Stimulated activated CD4-positive, alpha-beta T cell treated with anti-CD3 and anti-CD28 coated beads, TNF-alpha, amount 100 ng/mL, for 24 hours (primary cell): ENCODE data around the gene SFT2D2.

ENCODE experiments used
- DNase-seq, 3 experiments: peaks; one replicate each; pipeline ENCODE4 v3.0.0-alpha.2; 2020; ENCODE audit warnings: low read depth in 3 of 3

The SFT2D2 gene

GRCh38 chr1:168265596-168265995, 39.8 kb downstream of the SFT2D2 start:
- no peak for DNase-seq

DNA sequence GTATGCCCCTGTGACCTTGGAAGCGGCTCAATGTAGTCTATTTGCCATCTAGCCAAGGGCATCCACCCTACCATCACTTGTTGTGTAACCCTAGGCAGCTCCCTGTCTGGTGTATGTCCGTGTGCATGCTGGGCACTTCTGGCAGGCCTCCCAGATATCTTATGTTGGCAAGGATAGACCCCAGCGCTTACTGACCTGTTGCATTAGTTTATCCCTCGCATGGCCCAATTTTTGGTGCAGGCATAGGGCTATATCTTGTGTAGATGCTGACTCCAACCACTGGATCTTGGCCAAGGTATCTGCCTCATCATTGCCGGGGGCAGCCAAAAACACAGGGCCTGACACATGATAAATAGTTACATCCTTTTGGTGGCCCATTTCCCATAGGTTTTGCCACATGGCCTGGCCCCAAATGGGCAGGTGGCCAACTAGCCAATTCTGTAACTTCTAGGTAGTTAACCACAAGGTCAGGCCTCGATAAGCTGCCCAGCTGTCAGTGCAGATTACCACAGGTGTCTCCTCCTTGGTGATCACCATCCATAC, 40.9 kb downstream of the SFT2D2 start:
- DNase-seq = no peak

GRCh38 chr1:168271636-168272035, 45.8 kb downstream of the SFT2D2 start:
- DNase-seq = no peak

GRCh38 chr1:168273575-168273974, 47.8 kb downstream of the SFT2D2 start:
- no peak for DNase-seq

GRCh38 chr1:168279253-168279652, 53.4 kb downstream of the SFT2D2 start:
- DNase-seq = no peak

DNA sequence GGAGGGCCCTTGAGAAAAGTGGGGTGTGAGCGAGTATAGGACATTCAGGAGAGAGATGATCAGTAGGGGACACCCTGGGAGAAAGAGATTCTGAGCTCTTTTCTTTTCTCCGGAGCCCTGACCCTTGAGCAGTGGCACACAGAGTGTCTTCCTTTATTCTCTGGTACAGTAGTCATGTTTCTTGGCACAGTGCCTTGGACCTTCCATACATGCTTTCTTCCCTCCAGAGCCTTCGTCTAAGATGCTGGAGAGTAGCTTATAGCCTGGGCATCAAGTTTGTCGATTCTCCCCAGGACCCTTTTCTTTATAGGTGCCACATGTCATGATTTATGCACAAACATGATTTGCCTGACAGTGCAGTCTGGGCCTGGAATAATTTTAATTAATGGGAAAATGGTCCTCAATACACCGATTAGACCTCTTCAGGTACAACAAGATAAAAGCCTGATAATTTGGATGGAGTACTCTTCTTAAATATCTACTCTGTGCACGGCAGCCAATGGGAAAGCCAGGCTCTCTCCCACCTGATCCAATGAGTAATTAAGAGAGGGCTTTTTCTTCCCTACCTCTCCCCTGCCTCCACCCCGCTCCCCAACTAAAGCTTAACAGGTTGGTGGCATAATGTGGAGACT, 54.6 kb downstream of the SFT2D2 start, which contains the start of gene TBX19:
Gene TBX19 (plus strand): TSS at position 582 of the 632 bp plus-strand sequence. CDS start 214 bp downstream, outside the sequence.
- no peak for DNase-seq

DNA sequence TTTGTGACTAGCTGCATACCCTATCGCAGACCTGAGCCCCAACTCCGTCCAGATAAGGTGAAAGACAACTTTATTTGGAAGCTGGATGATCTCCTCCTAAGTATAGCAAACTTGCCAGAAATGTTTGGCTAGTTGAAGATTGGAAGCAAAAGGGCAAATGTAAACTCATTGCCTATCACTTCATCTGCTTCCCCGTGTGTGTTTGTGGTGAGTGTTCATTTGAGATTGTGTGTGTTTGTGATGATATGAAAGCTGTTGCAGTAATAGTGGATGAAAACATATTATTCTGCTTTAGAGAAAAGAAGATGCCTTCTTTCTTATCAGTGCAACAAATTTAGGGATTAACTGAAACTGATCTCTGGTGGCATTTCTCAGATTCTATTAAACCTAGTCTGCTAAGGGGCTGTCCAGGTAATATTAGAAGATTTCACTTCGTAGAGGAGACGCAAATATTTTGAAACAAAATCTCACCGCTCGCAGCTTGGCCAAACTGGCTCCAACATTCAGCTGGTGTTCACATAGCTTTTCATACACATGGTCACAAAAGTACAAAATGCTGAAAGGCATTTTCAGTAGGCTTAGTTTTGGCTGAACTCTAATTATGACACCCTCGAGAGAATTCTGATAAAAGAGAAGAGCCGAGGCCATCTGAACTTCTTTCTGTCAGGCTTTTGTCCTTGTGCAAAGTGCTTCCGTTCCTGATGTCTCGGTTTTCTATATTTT, 56.0 kb downstream of the SFT2D2 start:
- no peak for DNase-seq

DNA sequence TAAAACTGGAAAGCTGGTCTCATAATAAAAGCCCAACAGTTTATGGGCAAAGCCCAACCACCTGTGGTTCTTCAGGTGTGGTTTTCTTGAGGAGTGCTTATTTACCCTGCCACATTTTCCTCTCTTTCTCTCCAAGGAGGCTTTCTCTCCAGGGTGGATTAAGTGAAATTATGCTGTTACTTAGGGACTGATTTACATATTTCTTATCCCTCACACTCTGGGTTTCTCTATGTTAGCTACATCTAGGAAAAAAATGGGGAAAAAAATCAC, 59.7 kb downstream of the SFT2D2 start:
- DNase-seq = no peak

- DNase-seq = no peak
Observed at GRCh38 chr1:168285971-168286927, 60.4 kb downstream of the SFT2D2 start.

DNA sequence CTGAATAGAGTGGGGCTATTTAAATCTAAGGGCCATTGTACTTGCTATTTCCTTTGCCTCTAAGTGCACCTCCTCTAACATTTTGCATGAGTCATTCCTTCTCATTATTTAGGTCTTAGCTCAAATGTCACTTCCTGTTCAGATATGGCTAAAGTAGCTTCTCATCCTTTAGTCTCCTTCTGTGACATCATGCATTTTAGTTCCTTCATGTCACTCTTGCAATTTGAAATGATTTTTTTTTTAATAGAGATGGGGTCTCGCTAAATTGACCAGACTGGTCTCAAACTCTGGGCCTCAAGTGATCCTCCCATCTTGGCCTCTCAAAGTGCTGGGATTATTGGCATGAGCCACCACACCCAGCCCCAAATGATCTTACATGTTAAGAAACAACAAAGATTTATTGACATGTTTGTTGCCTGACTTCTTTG, 61.4 kb downstream of the SFT2D2 start:
- no peak for DNase-seq

GRCh38 chr1:168288311-168289052, 62.7 kb downstream of the SFT2D2 start:
- DNase-seq = no peak

GRCh38 chr1:168291222-168291837, 65.5 kb downstream of the SFT2D2 start:
- DNase-seq = no peak

DNA sequence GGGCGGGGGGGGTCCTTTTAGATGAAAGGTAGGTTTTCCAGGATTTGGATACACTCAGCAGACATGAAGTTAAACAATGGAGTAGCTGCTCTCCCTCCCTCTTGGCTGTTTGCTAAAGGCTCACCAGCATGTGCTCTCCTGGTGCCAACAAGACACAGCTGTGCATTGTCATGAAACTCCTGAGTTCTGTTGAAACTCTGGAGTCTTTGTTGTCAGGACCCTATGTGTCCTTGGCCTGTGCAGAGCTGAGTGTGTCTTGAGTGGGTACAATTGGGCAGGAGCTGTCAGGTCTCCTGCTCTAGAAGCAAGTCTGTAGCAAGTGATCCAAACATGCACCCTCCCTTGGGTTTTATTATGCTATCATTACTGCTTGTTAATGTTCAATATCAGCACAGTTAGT, 67.6 kb downstream of the SFT2D2 start:
- no peak for DNase-seq

DNA sequence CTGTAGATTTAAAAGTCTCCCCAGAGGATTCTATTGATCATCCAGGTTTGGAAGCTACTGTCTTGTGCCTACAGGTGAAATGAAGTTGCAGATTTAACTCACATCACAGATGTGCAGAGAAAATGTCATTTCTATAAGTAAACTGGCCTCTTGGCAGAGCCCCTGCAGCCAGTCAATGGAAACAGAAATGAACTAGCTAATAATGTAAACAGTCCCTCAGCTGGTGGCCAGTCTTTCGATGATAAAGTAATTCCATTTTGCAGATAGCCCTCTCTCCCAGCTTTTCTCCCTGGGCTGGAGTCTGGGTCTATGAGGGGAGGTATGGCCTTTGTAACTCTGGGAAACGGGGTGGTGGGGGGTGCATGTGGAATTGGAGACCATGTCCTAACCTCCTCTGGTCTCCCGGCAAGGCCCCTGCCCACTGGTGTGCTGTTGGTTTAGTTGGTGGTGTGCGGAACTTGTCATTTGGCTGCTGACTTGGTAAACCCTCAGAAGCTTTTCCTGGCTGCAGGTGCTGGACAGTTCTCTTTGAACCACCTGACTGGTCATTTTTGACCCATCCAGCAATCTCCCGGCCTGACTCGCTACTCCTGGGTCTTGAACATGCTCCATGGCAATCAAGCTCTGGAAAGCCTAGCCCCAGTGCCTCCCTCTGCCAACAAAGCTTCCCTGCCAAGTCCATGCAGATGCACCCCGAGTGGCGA, 69.8 kb downstream of the SFT2D2 start:
- no peak for DNase-seq

GRCh38 chr1:168297019-168297730, 71.4 kb downstream of the SFT2D2 start:
- no peak for DNase-seq

DNA sequence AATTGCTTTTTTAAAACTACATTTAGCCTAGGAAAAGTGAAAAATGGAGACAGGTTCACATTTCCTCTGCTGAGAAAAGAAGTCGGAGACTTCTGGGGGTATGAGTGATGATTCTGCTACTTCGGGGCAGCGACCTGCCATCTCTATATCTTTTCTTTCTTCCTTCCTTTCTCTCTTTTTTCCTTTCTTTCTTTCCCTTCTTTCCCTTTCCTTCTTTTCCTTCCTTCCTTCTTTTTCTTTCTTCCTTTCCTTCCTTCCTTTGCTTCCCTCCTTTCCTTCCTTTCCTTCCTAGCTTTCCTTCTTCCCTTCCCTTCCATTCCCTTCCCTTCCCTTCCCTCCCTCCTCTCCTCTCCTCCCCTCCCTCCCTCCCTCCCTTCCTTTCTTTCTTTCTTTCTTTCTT, 72.6 kb downstream of the SFT2D2 start:
- DNase-seq = no peak

DNA sequence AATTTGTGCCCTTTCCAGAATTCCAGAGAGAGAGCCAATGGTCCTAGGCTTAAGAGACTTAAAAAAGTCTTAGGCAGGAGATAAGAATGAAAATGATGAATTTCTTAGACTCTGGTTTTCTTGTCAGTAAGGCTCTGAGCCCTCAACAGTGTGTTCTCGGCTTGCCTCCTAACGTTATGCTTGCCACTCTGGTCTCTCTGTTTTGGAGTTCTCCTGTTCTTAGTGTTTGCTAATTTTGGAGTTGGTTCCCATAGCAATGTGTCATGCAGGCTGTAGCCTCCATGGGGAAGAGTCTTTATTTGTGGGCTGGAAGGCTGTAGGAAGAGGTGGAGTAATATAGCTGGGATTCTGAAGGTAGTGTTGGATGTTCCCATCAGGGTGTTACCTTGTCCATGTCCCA, 74.8 kb downstream of the SFT2D2 start:
- DNase-seq = no peak

GRCh38 chr1:168301664-168302320, 76.0 kb downstream of the SFT2D2 start:
- DNase-seq = no peak
